Measurements from ENCODE around the gene FAM181A.

The FAM181A gene

DNA sequence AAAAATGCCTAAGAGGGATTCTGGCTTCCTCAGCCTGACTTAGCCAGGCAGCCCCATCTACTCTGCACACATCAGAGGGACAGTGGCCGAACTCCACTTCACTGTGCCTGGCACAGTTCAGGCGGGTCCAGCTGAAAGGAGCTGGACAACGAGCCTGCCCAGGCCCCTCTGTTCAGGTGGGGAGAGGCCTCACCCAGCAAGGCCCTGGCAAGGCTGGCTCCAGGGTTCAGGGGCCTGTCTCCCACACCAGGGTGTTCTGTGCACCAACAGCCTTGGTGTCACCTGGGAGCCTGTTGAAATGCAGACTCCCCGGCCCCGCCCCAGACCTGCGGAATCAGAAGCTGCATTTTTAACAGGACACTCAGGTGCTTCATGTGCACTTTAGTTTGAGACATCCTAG, 9.8 kb downstream of the FAM181A start:
- Histone ChIP-seq H3K9ac (ENCODE audit: low read length) (no peak overlapping the region), H3K4me2 (ENCODE audit: low read depth, low read length, poor library complexity, severe bottlenecking) (no peak overlapping the region), H3K36me3 (ENCODE audit: low read length) (no peaks in the 10 kb centered on the region), H3F3A (ENCODE audit: insufficient read depth) (no peaks in the 10 kb centered on the region), H3K9me2 (replicated peaks; ENCODE audit: insufficient read depth, low read length) (no peaks in the 10 kb centered on the region), H3K4me3 (ENCODE audit: insufficient read depth, low read length, poor library complexity, severe bottlenecking) (no peak overlapping the region), H3K79me2 (ENCODE audit: insufficient read depth, low read length) (no peaks in the 10 kb centered on the region), H3K27ac (ENCODE audit: low read depth, low read length) (no peak overlapping the region), H2AFZ (ENCODE audit: low read depth, low read length, severe bottlenecking) (no peak overlapping the region), H4K20me1 (ENCODE audit: low read depth, low read length) (no peaks in the 10 kb centered on the region), H3K9me3 (ENCODE audit: insufficient read depth, low read length) (no peaks in the 10 kb centered on the region), H3K27me3 (ENCODE audit: low read length) (no peaks in the 10 kb centered on the region)
- TF ChIP-seq, protein P1, sequence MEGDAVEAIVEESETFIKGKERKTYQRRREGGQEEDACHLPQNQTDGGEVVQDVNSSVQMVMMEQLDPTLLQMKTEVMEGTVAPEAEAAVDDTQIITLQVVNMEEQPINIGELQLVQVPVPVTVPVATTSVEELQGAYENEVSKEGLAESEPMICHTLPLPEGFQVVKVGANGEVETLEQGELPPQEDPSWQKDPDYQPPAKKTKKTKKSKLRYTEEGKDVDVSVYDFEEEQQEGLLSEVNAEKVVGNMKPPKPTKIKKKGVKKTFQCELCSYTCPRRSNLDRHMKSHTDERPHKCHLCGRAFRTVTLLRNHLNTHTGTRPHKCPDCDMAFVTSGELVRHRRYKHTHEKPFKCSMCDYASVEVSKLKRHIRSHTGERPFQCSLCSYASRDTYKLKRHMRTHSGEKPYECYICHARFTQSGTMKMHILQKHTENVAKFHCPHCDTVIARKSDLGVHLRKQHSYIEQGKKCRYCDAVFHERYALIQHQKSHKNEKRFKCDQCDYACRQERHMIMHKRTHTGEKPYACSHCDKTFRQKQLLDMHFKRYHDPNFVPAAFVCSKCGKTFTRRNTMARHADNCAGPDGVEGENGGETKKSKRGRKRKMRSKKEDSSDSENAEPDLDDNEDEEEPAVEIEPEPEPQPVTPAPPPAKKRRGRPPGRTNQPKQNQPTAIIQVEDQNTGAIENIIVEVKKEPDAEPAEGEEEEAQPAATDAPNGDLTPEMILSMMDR (IDR thresholded peaks at IDR 0.05; ENCODE audit: insufficient read depth, low read length, poor library complexity, severe bottlenecking): no peak
- TF ChIP-seq EZH2phosphoT487 (conservative IDR thresholded peaks at IDR 0.05; ENCODE audit: low read length): no peak

DNA sequence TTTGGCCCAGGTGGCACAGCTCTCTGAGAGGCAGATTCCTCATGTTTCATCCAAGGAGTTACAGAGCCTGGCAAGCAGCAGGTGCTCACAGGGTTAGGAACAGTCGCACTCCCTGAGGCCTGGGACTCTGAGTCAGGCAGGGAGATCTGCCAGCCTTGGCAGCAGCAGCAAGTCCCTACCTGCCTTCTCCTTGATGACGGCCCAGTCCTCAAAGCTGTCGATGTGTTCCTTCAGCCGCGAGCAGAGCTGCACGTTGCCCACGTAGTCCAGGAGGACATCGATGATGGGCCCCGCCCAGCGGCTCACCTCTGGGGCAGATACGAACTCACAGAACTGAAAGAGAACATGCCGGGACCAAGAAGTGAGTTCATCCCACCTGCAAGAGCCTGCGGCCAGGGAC, 10.4 kb downstream of the FAM181A start:
- Histone ChIP-seq H3K9me2 (replicated peaks; ENCODE audit: insufficient read depth, low read length) (no peaks in the 10 kb centered on the region), H3K79me2 (ENCODE audit: insufficient read depth, low read length) (no peaks in the 10 kb centered on the region), H3K9ac (ENCODE audit: low read length) (no peak overlapping the region), H3K36me3 (ENCODE audit: low read length) (no peaks in the 10 kb centered on the region), H2AFZ (ENCODE audit: low read depth, low read length, severe bottlenecking) (no peak overlapping the region), H3K9me3 (ENCODE audit: insufficient read depth, low read length) (no peaks in the 10 kb centered on the region), H3K4me3 (ENCODE audit: insufficient read depth, low read length, poor library complexity, severe bottlenecking) (no peak overlapping the region), H3F3A (ENCODE audit: insufficient read depth) (no peaks in the 10 kb centered on the region), H3K4me2 (ENCODE audit: low read depth, low read length, poor library complexity, severe bottlenecking) (no peak overlapping the region), H3K27me3 (ENCODE audit: low read length) (no peaks in the 10 kb centered on the region), H3K27ac (ENCODE audit: low read depth, low read length) (no peak overlapping the region), H4K20me1 (ENCODE audit: low read depth, low read length) (no peaks in the 10 kb centered on the region)
- no peak for TF ChIP-seq EZH2phosphoT487 (conservative IDR thresholded peaks at IDR 0.05; ENCODE audit: low read length)
- TF ChIP-seq, protein P1 (IDR thresholded peaks at IDR 0.05; ENCODE audit: insufficient read depth, low read length, poor library complexity, severe bottlenecking): no peak

DNA sequence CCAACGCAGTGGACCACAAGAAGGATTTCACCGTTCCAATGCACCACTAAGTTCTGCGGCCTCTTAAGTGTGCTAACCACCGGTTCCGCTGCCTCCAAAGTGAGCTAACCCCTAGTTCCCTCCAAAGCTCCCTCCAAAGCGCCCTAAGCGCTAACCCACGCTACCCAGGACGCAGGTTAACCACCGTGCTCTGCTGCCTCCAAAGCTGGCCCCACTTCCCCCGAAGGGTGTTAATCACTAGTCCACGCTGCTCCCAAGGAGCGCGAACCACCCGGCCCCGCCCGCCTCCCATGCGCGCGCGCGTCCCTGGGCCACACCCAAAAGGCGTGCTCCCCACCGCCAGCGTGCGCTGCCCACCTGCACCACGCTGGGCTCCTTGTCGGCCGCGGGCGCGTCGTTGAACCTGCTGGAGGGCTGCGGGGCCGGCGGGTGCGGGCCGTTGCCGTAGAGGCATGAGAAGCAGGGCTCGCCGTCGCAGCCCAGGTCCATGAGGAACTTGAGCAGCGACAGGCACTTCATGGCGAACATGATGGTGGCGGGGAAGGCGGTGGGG, 11.7 kb downstream of the FAM181A start:
- no peaks in the 10 kb centered on the region for H3K36me3 ChIP-seq (ENCODE audit: low read length)
- no peak overlapping the region for H3K4me3 ChIP-seq (ENCODE audit: insufficient read depth, low read length, poor library complexity, severe bottlenecking)
- H3K4me2 ChIP-seq (ENCODE audit: low read depth, low read length, poor library complexity, severe bottlenecking): no peak overlapping the region

More for the DNA sequence above, 11.7 kb downstream of the FAM181A start:
- no peaks in the 10 kb centered on the region for H4K20me1 ChIP-seq (ENCODE audit: low read depth, low read length)
- no peaks in the 10 kb centered on the region for H3K9me2 ChIP-seq (replicated peaks; ENCODE audit: insufficient read depth, low read length)
- H3K27me3 ChIP-seq (ENCODE audit: low read length): no peaks in the 10 kb centered on the region
- H3K9me3 ChIP-seq (ENCODE audit: insufficient read depth, low read length): no peaks in the 10 kb centered on the region
- no peaks in the 10 kb centered on the region for H3K79me2 ChIP-seq (ENCODE audit: insufficient read depth, low read length)
- no peak overlapping the region for H2AFZ ChIP-seq (ENCODE audit: low read depth, low read length, severe bottlenecking)
- TF ChIP-seq, protein P1 (IDR thresholded peaks at IDR 0.05; ENCODE audit: insufficient read depth, low read length, poor library complexity, severe bottlenecking): no peak
- no peak for TF ChIP-seq EZH2phosphoT487 (conservative IDR thresholded peaks at IDR 0.05; ENCODE audit: low read length)
- no peaks in the 10 kb centered on the region for H3F3A ChIP-seq (ENCODE audit: insufficient read depth)
- no peak overlapping the region for H3K9ac ChIP-seq (ENCODE audit: low read length)
- H3K27ac ChIP-seq (ENCODE audit: low read depth, low read length): no peak overlapping the region
